AG04450 (cell line): Measurements from ENCODE around the gene DACH1. TPM values are rescaled to one million over a fixed set of nuclear protein-coding genes. Genes with fewer than 3 reads are reported as not detected.
"Not testable (repeated sequence)": the region's sequence is repeated elsewhere in the genome, so short reads cannot be mapped to it uniquely, and the experiment has no call there.

Source experiments
- CTCF ChIA-PET: fragments of 300-600, 350-600 bp; formaldehyde crosslinking; extraction: SDS; loops from one replicate; lab custom pipeline; 2022; ENCODE audit warnings: antibody characterized with exemption, inconsistent platforms; lab: Charles Lee
- POLR2A ChIA-PET: fragments of 350-600 bp; formaldehyde crosslinking; extraction: SDS; loops from one replicate; lab custom pipeline; 2021; ENCODE audit warnings: antibody characterized with exemption, inconsistent platforms; lab: Yijun Ruan, JAX
- DNase-seq: peaks from one replicate; pipeline ENCODE4 v3.0.0-alpha.2; 2011; ENCODE audit warnings: low read depth, low spot score
- H3K27ac ChIP-seq: one replicate; pipeline ENCODE4 v1.5.1; 2012; ENCODE audit warnings: low read depth, low read length, control low read depth
- H3K27me3 ChIP-seq: one replicate; pipeline ENCODE4 v1.6.0; 2012; ENCODE audit warnings: low read length; ENCODE audit not compliant: control insufficient read depth, insufficient read depth
- H3K4me3 ChIP-seq: 2 replicates; pipeline ENCODE4 v1.5.1; 2011; ENCODE audit warnings: mild to moderate bottlenecking, low read depth, low read length, control low read depth
- H3K9me3 ChIP-seq: 2 replicates; pipeline ENCODE4 v1.5.1; 2012; ENCODE audit warnings: low read length; ENCODE audit not compliant: control insufficient read depth, insufficient read depth
- CTCF ChIP-seq: IDR thresholded peaks from 2 replicates; pipeline ENCODE4 v1.5.1; 2011; ENCODE audit warnings: low read depth, low read length, control low read depth, inconsistent platforms
- polyA minus RNA-seq: library from RNA; depleted of rRNA, polyadenylated mRNA; stranded (reverse); fragments of >200 nt; gene quantifications from 2 replicates; pipeline ENCODE4 v1.2.3, GENCODE V29; 2011; rRNA and poly(A)+ RNA removed
- polyA plus RNA-seq: library from polyadenylated mRNA; depleted of rRNA; stranded (reverse); fragments of >200 nt; gene quantifications from 2 replicates; pipeline ENCODE4 v1.2.3, GENCODE V29; 2011; rRNA removed

DACH1 gene
- 0.07 and 0.10 TPM in 2 replicates for polyA plus RNA-seq
- 0.04 and 0.18 TPM in 2 replicates for polyA minus RNA-seq

DNA sequence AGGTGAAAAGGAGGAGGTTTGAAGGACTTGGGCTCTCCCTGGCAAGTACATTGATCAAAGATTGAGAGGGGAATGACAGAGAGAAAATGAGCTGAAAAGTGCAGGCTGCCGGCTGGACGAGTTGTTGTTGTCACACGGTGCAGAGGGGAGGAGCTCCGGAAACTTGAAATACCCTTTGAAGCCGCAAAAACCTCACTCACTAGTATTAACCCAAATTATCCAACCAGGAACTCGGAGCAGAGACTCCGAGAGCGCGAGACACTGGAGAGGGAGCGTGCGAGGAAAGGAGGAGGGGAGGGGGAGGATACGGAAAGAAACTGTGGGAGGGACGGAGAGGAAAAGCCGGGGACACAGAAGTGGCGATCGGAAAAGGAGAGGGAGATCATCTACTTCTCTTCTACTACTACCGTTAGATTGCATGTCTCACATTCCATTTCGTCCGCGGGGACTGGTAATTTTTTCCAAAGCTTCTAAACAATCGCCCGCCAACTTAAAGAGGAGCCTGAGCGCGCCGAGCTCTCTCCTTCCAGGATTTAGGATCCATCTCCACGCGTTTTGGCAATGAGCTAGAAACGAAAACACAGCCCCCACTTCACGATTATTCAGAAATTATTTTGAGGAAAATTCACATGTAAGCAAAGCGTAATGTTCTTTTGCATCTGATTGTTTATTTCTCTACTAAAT lies at the start of gene DACH1:
Gene DACH1 (minus strand): TSS at position 74 of the 684 bp plus-strand sequence.
- Histone ChIP-seq H3K4me3 (peak within 1 kb of the TSS; percentile 57), H3K27ac (no peak within 1 kb of the TSS), H3K9me3 (no peaks in the 10 kb centered on the region; the same call in 1 of the 2 replicates), H3K27me3 (peaks cover 28% of the 10 kb centered on the region)
- DNase-seq, result no peak
- ChIA-PET CTCF (interaction anchor here (0.5 to 1.3 kb wide), 3 partner anchors 88 to 907 kb away, joined by 3 read pairs; no protein-coding TSS in a partner anchor), POLR2A (no interaction called here)
- TF ChIP-seq CTCF, result no peak

DNA sequence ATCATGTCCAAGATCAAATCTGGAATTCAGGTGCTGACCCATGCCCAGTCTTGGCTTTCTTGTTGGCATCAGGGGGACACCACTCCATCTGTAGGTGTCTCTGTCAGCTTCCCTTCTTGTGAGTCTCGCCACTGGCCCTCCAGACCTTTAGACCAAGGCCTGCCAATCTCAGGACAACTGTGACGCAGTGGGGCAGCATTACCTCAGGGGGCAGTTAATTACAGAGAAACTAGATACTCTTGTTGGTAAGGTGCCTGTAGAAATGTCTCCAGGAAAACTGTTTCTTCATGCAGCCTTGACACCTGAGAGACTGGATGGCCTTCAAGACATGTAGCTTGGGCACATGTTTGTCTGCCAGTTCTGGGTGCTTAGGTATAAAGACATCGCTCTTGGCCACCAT lies 46.7 kb upstream of the DACH1 start:
- DNase-seq, result no peak

DNA sequence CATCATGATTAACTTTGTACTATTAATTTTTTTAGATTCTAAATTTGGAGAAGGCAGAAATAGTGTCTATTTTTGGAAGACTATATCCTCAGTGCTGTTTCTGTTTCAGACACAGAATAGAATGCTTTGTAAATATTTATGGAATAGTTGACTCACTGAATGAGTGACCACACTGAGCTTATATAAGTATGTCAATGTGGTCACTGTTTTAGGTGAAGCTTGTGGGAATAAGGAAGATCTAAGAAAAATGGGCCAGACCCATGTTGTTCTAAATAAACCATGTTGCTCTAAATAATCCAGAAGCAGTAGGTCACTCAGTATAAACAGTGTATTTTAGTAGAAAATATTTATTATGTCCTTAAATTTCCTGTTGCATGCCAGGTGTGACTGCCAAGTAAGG lies 45.5 kb upstream of the DACH1 start:
- Histone ChIP-seq H3K27ac (no peak overlapping the region), H3K9me3 (no peaks in the 10 kb centered on the region), H3K27me3 (no peaks in the 10 kb centered on the region), H3K4me3 (no peak overlapping the region)
- no peak for DNase-seq
- no peak for TF ChIP-seq CTCF
- POLR2A ChIA-PET, result no interaction called here
- CTCF ChIA-PET, result no interaction called here

More for the DNA sequence above, 46.7 kb upstream of the DACH1 start:
- Histone ChIP-seq H3K27ac (no peak overlapping the region), H3K4me3 (no peak overlapping the region), H3K27me3 (no peaks in the 10 kb centered on the region), H3K9me3 (no peaks in the 10 kb centered on the region)
- POLR2A ChIA-PET, result no interaction called here
- CTCF ChIA-PET, result no interaction called here
- TF ChIP-seq CTCF, result no peak

DNA sequence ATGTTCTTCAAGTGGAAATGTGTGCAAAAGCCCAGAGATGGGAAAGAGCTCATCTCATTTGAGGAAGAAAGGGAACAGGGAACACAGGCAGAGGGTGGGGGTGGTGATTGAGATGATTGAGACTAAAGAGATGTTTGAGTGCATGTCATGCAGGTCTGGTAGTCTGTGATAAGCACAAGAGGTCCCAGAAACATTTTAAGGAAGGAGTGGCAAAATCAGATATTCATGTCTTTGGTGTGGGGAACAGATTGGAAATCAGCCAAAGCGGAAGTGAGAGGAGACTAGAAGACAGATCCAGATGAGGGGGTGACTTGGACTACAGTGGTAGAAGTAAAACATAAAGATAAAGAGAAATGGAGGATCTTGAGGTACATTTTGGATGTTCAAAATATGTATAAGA lies 39.4 kb upstream of the DACH1 start:
- H3K27ac ChIP-seq, result no peak overlapping the region
- H3K27me3 ChIP-seq, result no peaks in the 10 kb centered on the region
- ChIA-PET POLR2A (no interaction called here), CTCF (no interaction called here)
- no peaks in the 10 kb centered on the region for H3K9me3 ChIP-seq
- DNase-seq, result no peak
- H3K4me3 ChIP-seq, result no peak overlapping the region
- TF ChIP-seq CTCF, result no peak

GRCh38 chr13:71902676-71903075 lies 35.7 kb upstream of the DACH1 start:
- no peak overlapping the region for H3K4me3 ChIP-seq
- ChIA-PET POLR2A (no interaction called here), CTCF (interaction anchor here (1.5 kb wide), 1 partner anchor 23 kb away, joined by 3 read pairs; no protein-coding TSS in a partner anchor)
- no peak overlapping the region for H3K27ac ChIP-seq
- H3K27me3 ChIP-seq, result no peaks in the 10 kb centered on the region
- no peak for DNase-seq
- no peak for TF ChIP-seq CTCF
- no peaks in the 10 kb centered on the region for H3K9me3 ChIP-seq

DNA sequence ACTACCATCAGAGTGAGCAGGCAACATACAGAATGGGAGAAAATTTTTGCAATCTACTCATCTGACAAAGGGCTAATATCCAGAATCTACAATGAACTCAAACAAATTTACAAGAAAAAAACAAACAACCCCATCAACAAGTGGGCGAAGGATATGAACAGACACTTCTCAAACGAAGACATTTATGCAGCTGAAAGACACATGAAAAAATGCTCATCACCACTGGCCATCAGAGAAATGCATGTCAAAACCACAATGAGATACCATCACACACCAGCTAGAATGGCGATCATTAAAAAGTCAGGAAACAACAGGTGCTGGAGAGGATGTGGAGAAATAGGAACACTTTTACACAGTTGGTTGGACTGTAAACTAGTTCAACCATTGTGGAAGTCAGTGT lies 26.5 kb upstream of the DACH1 start:
- POLR2A ChIA-PET, DNase-seq, H3K4me3 ChIP-seq, CTCF ChIA-PET, H3K9me3 ChIP-seq, H3K27me3 ChIP-seq, H3K27ac ChIP-seq: not testable (repeated sequence)
